Measurements from ENCODE around the gene CNPPD1. TPM values are rescaled to one million over a fixed set of nuclear protein-coding genes. Genes with fewer than 3 reads are reported as not detected.

Gene CNPPD1
- polyA plus RNA-seq, 2 of the 4 experiments (the other 2 are of a cell fraction), result 22.4 to 27.6 TPM

DNA sequence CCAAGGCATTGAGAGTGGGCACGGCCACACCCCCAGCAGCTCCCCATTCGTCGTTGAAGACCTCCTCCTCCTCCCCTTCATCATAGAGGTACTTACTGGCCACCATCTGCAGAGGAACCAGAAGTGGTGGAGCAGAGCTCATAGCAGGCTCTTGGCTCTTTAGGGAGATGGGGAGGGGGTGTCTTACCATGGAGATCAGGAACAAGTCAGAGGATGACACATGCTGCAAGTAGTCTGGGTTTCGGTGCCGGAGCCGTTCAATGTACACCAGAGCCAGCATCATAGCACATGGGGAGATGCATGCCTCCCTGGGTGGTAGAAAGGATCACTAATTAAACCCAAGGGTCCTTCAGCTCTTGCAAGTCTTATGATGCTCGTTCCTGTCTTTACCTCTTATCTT lies 1.9 kb downstream of the CNPPD1 start:
- no peak for FAIRE-seq
- Histone ChIP-seq H3K4me2 (no peak overlapping the region), H3K9me3 (no peaks in the 10 kb centered on the region), H3K4me1 (peaks cover 15% of the 10 kb centered on the region), H3K27ac (no peak overlapping the region), H3K4me3 (no peak overlapping the region)
- ChIA-PET POLR2A (no interaction called here), CTCF (interaction anchor here (0.6 to 10.6 kb wide), 10 partner anchors 8 to 203 kb away, joined by 3 to 177 read pairs (median 6); partner anchors contain the start of genes DNAJB2 and NHEJ1)
- ATAC-seq, result no peak
- DNase-seq (ENCODE audit: low read depth in 1 of 2, low spot score in 1 of 2), result no peak
- TF ChIP-seq JUN (IDR thresholded peaks at IDR 0.05), result no peak
- no peak for TF ChIP-seq EHMT2 (IDR thresholded peaks at IDR 0.05; ENCODE audit: low read depth)
- TF ChIP-seq KDM1A (IDR thresholded peaks at IDR 0.05; ENCODE audit: low read depth), result no peak
- TF ChIP-seq, protein P1, sequence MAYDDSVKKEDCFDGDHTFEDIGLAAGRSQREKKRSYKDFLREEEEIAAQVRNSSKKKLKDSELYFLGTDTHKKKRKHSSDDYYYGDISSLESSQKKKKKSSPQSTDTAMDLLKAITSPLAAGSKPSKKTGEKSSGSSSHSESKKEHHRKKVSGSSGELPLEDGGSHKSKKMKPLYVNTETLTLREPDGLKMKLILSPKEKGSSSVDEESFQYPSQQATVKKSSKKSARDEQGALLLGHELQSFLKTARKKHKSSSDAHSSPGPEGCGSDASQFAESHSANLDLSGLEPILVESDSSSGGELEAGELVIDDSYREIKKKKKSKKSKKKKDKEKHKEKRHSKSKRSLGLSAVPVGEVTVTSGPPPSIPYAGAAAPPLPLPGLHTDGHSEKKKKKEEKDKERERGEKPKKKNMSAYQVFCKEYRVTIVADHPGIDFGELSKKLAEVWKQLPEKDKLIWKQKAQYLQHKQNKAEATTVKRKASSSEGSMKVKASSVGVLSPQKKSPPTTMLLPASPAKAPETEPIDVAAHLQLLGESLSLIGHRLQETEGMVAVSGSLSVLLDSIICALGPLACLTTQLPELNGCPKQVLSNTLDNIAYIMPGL (CRISPR knock-in tag; IDR thresholded peaks at IDR 0.05; ENCODE audit: borderline replicate concordance), result no peak
- no peak for TF ChIP-seq SREBF2 (IDR thresholded peaks at IDR 0.05)
- TF ChIP-seq GATA3 (IDR thresholded peaks at IDR 0.05; ENCODE audit: borderline replicate concordance), result no peak
- TF ChIP-seq, protein P2, sequence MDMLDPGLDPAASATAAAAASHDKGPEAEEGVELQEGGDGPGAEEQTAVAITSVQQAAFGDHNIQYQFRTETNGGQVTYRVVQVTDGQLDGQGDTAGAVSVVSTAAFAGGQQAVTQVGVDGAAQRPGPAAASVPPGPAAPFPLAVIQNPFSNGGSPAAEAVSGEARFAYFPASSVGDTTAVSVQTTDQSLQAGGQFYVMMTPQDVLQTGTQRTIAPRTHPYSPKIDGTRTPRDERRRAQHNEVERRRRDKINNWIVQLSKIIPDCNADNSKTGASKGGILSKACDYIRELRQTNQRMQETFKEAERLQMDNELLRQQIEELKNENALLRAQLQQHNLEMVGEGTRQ (IDR thresholded peaks at IDR 0.05), result no peak
- WGBS (ENCODE audit: missing lambda C conversion rate), result 87% methylated on average over 7 of the region's 7 CpGs

DNA sequence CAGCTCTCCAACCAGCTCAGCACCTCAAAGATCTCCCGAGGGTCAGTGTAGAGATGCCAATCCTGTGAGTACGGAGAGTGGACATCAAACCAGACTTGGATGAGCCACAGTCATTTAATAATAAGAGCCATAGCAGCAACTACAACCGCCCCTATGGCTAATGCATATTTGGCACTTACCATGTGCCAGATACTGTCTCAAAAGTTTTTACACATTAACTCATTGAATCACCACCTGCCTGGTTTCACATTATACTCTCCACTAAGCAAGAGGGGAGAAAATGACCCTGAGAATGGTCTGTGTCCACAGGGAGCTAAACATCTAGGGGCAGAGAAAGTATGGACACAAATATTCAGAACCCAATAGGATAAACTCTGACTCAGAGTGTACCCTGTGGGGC lies 2.6 kb downstream of the CNPPD1 start:
- ChIA-PET CTCF (interaction anchor here (0.6 to 10.6 kb wide), 7 partner anchors 9 to 144 kb away, joined by 3 to 177 read pairs (median 4); partner anchors contain the start of gene NHEJ1), POLR2A (no interaction called here)
- ATAC-seq (no peak), DNase-seq (ENCODE audit: low read depth in 1 of 2, low spot score in 1 of 2) (no peak), FAIRE-seq (no peak)
- H3K9me3 ChIP-seq, result no peaks in the 10 kb centered on the region
- no peak overlapping the region for H3K4me2 ChIP-seq
- TF ChIP-seq, protein P3, sequence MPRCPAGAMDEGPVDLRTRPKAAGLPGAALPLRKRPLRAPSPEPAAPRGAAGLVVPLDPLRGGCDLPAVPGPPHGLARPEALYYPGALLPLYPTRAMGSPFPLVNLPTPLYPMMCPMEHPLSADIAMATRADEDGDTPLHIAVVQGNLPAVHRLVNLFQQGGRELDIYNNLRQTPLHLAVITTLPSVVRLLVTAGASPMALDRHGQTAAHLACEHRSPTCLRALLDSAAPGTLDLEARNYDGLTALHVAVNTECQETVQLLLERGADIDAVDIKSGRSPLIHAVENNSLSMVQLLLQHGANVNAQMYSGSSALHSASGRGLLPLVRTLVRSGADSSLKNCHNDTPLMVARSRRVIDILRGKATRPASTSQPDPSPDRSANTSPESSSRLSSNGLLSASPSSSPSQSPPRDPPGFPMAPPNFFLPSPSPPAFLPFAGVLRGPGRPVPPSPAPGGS (IDR thresholded peaks at IDR 0.05), result no peak
- TF ChIP-seq MAFK (IDR thresholded peaks at IDR 0.05; ENCODE audit: partially characterized antibody), result no peak
- no peak for TF ChIP-seq GATA3 (IDR thresholded peaks at IDR 0.05; ENCODE audit: borderline replicate concordance)
- no peak for TF ChIP-seq JUN (IDR thresholded peaks at IDR 0.05)
- TF ChIP-seq RAD21 (conservative IDR thresholded peaks at IDR 0.05 in 1 of 2, IDR thresholded peaks at IDR 0.05 in 1 of 2), result no peak
- TF ChIP-seq, protein P2 (IDR thresholded peaks at IDR 0.05), result no peak
- TF ChIP-seq RARB (CRISPR knock-in tag; IDR thresholded peaks at IDR 0.05), result no peak
- no peak for TF ChIP-seq TP53 (CRISPR knock-in tag; IDR thresholded peaks at IDR 0.05)
- no peak for TF ChIP-seq FOSL2 (IDR thresholded peaks at IDR 0.05)
- no peak for TF ChIP-seq FOSL2 (CRISPR knock-in tag; IDR thresholded peaks at IDR 0.05)
- TF ChIP-seq HOXB5 (CRISPR knock-in tag; IDR thresholded peaks at IDR 0.05), result no peak
- TF ChIP-seq ESRRA (IDR thresholded peaks at IDR 0.05; ENCODE audit: borderline replicate concordance, low read length), result no peak
- TF ChIP-seq NFE2L2 (conservative IDR thresholded peaks at IDR 0.05; ENCODE audit: low read length), result no peak
- TF ChIP-seq HDAC2 (IDR thresholded peaks at IDR 0.05), result no peak
- no peak for TF ChIP-seq POLR2A (IDR thresholded peaks at IDR 0.05; ENCODE audit: low read length)
- no peak for TF ChIP-seq CHD4 (IDR thresholded peaks at IDR 0.05; ENCODE audit: borderline replicate concordance)
- TF ChIP-seq ZSCAN20 (CRISPR knock-in tag; IDR thresholded peaks at IDR 0.05), result no peak
- no peak for TF ChIP-seq RNF2 (IDR thresholded peaks at IDR 0.05; ENCODE audit: borderline replicate concordance, low read depth)
- TF ChIP-seq SREBF2 (IDR thresholded peaks at IDR 0.05), result no peak
- no peak for TF ChIP-seq POLR2AphosphoS2 (conservative IDR thresholded peaks at IDR 0.05; ENCODE audit: low read length)
- H3K27ac ChIP-seq, result no peak overlapping the region
- peaks cover 9% of the 10 kb centered on the region; the same call in 1 of the 3 replicates for H3K4me1 ChIP-seq
- WGBS (ENCODE audit: missing lambda C conversion rate), result 85% methylated on average over 3 of the region's 3 CpGs
- no peak overlapping the region for H3K4me3 ChIP-seq
